ENCODE results near the gene DUS2. TPM values are rescaled to one million over a fixed set of nuclear protein-coding genes. Genes with fewer than 3 reads are reported as not detected.
"Not testable (repeated sequence)": the region's sequence is repeated elsewhere in the genome, so short reads cannot be mapped to it uniquely, and the experiment has no call there.

DUS2 gene
- total RNA-seq, 1 experiment from 2014 or later: 23.7 TPM

GRCh38 chr16:68090533-68090932 is 67.4 kb downstream of the DUS2 start:
- H3K27me3 ChIP-seq (ENCODE audit: low read length): no peaks in the 10 kb centered on the region
- H4K20me1 ChIP-seq (ENCODE audit: insufficient read depth, low read depth, low read length): peaks cover 33% of the 10 kb centered on the region
- H2AFZ ChIP-seq (ENCODE audit: low read length): no peak overlapping the region
- H3K27ac ChIP-seq (ENCODE audit: low read length): peak overlapping the region; percentile 94
- H3K9me3 ChIP-seq (ENCODE audit: low read length): no peaks in the 10 kb centered on the region
- H3K9ac ChIP-seq (ENCODE audit: low read length): peak overlapping the region; percentile 59
- no peaks in the 10 kb centered on the region for H3K9me2 ChIP-seq (replicated peaks; ENCODE audit: insufficient read depth, low read length)
- H3K4me3 ChIP-seq (ENCODE audit: low read length): peak overlapping the region; percentile 47
- H3K4me2 ChIP-seq (ENCODE audit: low read depth, low read length, poor library complexity, severe bottlenecking): peak overlapping the region; percentile 68
- H3K4me1 ChIP-seq (ENCODE audit: low read length): peaks cover 78% of the 10 kb centered on the region
- DNase-seq: peak; percentile 68
- no peaks in the 10 kb centered on the region for H3K36me3 ChIP-seq (ENCODE audit: insufficient read depth, low read length)
- H3K79me2 ChIP-seq (ENCODE audit: low read length): peaks cover 98% of the 10 kb centered on the region

- Histone ChIP-seq H3K79me2 (ENCODE audit: low read length) (peaks cover 98% of the 10 kb centered on the region), H3K27me3 (ENCODE audit: low read length) (no peaks in the 10 kb centered on the region), H4K20me1 (ENCODE audit: insufficient read depth, low read depth, low read length) (peaks cover 31% of the 10 kb centered on the region), H3K9ac (ENCODE audit: low read length) (peak overlapping the region; percentile 59; the same call in 1 of the 2 replicates), H3K36me3 (ENCODE audit: insufficient read depth, low read length) (no peaks in the 10 kb centered on the region), H3K9me2 (replicated peaks; ENCODE audit: insufficient read depth, low read length) (no peaks in the 10 kb centered on the region), H3K4me1 (ENCODE audit: low read length) (peaks cover 78% of the 10 kb centered on the region), H3K4me3 (ENCODE audit: low read length) (peak overlapping the region; percentile 47), H2AFZ (ENCODE audit: low read length) (no peak overlapping the region), H3K9me3 (ENCODE audit: low read length) (no peaks in the 10 kb centered on the region), H3K27ac (ENCODE audit: low read length) (peak overlapping the region; percentile 94), H3K4me2 (ENCODE audit: low read depth, low read length, poor library complexity, severe bottlenecking) (peak overlapping the region; percentile 68)
- DNase-seq: no peak
These were observed 68.5 kb downstream of the DUS2 start for GRCh38 chr16:68091380-68092261.

GRCh38 chr16:68092275-68092674 is 69.2 kb downstream of the DUS2 start:
- peaks cover 72% of the 10 kb centered on the region for H3K4me1 ChIP-seq (ENCODE audit: low read length)
- DNase-seq; H3K4me2 ChIP-seq (ENCODE audit: low read depth, low read length, poor library complexity, severe bottlenecking): not testable (repeated sequence)

GRCh38 chr16:68093816-68094613 is 70.9 kb downstream of the DUS2 start:
- H3K9ac ChIP-seq (ENCODE audit: low read length): peak overlapping the region; percentile 10
- peaks cover 58% of the 10 kb centered on the region for H3K4me1 ChIP-seq (ENCODE audit: low read length)
- peak; percentile 78 for DNase-seq
- H3K27me3 ChIP-seq (ENCODE audit: low read length): no peaks in the 10 kb centered on the region
- H2AFZ ChIP-seq (ENCODE audit: low read length): no peak overlapping the region
- no peaks in the 10 kb centered on the region for H3K36me3 ChIP-seq (ENCODE audit: insufficient read depth, low read length)
- peaks cover 99% of the 10 kb centered on the region for H3K79me2 ChIP-seq (ENCODE audit: low read length)
- no peaks in the 10 kb centered on the region for H3K9me3 ChIP-seq (ENCODE audit: low read length)
- no peaks in the 10 kb centered on the region for H3K9me2 ChIP-seq (replicated peaks; ENCODE audit: insufficient read depth, low read length)
- H3K4me3 ChIP-seq (ENCODE audit: low read length): no peak overlapping the region
- H4K20me1 ChIP-seq (ENCODE audit: insufficient read depth, low read depth, low read length): peaks cover 22% of the 10 kb centered on the region
- peak overlapping the region; percentile 59 for H3K27ac ChIP-seq (ENCODE audit: low read length)
- peak overlapping the region; percentile 40 for H3K4me2 ChIP-seq (ENCODE audit: low read depth, low read length, poor library complexity, severe bottlenecking)

More at GRCh38 chr16:68092275-68092674, 69.2 kb downstream of the DUS2 start:
- not testable (repeated sequence) for H3K4me3 ChIP-seq (ENCODE audit: low read length); H3K9ac ChIP-seq (ENCODE audit: low read length); H3K36me3 ChIP-seq (ENCODE audit: insufficient read depth, low read length); H2AFZ ChIP-seq (ENCODE audit: low read length); H3K9me2 ChIP-seq (replicated peaks; ENCODE audit: insufficient read depth, low read length); H3K9me3 ChIP-seq (ENCODE audit: low read length); H3K27me3 ChIP-seq (ENCODE audit: low read length)
- 0 out of 2 replicates have a peak overlapping the region, but pooled peaks have one; percentile 59 for H3K27ac ChIP-seq (ENCODE audit: low read length)
- H4K20me1 ChIP-seq (ENCODE audit: insufficient read depth, low read depth, low read length): peaks cover 26% of the 10 kb centered on the region
- peaks cover 98% of the 10 kb centered on the region for H3K79me2 ChIP-seq (ENCODE audit: low read length)

- Histone ChIP-seq H4K20me1 (ENCODE audit: insufficient read depth, low read depth, low read length) (peaks cover 20% of the 10 kb centered on the region), H3K4me3 (ENCODE audit: low read length) (no peak overlapping the region), H3K36me3 (ENCODE audit: insufficient read depth, low read length) (no peaks in the 10 kb centered on the region), H3K27me3 (ENCODE audit: low read length) (no peaks in the 10 kb centered on the region), H3K4me2 (ENCODE audit: low read depth, low read length, poor library complexity, severe bottlenecking) (peak overlapping the region; percentile 40), H2AFZ (ENCODE audit: low read length) (no peak overlapping the region), H3K9ac (ENCODE audit: low read length) (peak overlapping the region; percentile 10; the same call in 1 of the 2 replicates), H3K9me2 (replicated peaks; ENCODE audit: insufficient read depth, low read length) (no peaks in the 10 kb centered on the region), H3K27ac (ENCODE audit: low read length) (peak overlapping the region; percentile 32), H3K9me3 (ENCODE audit: low read length) (no peaks in the 10 kb centered on the region), H3K79me2 (ENCODE audit: low read length) (peaks cover 98% of the 10 kb centered on the region), H3K4me1 (ENCODE audit: low read length) (peaks cover 52% of the 10 kb centered on the region)
- no peak for DNase-seq
These were observed 71.5 kb downstream of the DUS2 start for GRCh38 chr16:68094614-68094934.

GRCh38 chr16:68096491-68096890 is 73.4 kb downstream of the DUS2 start:
- DNase-seq: no peak
- Histone ChIP-seq H3K4me3 (ENCODE audit: low read length) (no peak overlapping the region), H3K36me3 (ENCODE audit: insufficient read depth, low read length) (0 out of 2 replicates have a peak, but pooled peaks cover 4% of the 10 kb centered on the region), H3K9me2 (replicated peaks; ENCODE audit: insufficient read depth, low read length) (no peaks in the 10 kb centered on the region), H3K27me3 (ENCODE audit: low read length) (no peaks in the 10 kb centered on the region), H2AFZ (ENCODE audit: low read length) (no peak overlapping the region), H3K79me2 (ENCODE audit: low read length) (peaks cover 98% of the 10 kb centered on the region), H3K27ac (ENCODE audit: low read length) (no peak overlapping the region), H4K20me1 (ENCODE audit: insufficient read depth, low read depth, low read length) (peaks cover 13% of the 10 kb centered on the region), H3K4me2 (ENCODE audit: low read depth, low read length, poor library complexity, severe bottlenecking) (no peak overlapping the region), H3K9ac (ENCODE audit: low read length) (no peak overlapping the region), H3K9me3 (ENCODE audit: low read length) (no peaks in the 10 kb centered on the region), H3K4me1 (ENCODE audit: low read length) (peaks cover 33% of the 10 kb centered on the region)

GRCh38 chr16:68097088-68097487 is 74.0 kb downstream of the DUS2 start:
- Histone ChIP-seq H3K4me2 (ENCODE audit: low read depth, low read length, poor library complexity, severe bottlenecking) (no peak overlapping the region), H3K4me1 (ENCODE audit: low read length) (peaks cover 28% of the 10 kb centered on the region), H3K27ac (ENCODE audit: low read length) (no peak overlapping the region)

GRCh38 chr16:68097895-68098294 is 74.8 kb downstream of the DUS2 start:
- 0 out of 2 replicates have a peak, but pooled peaks cover 4% of the 10 kb centered on the region for H3K36me3 ChIP-seq (ENCODE audit: insufficient read depth, low read length)
- no peak overlapping the region for H3K27ac ChIP-seq (ENCODE audit: low read length)
- no peak for DNase-seq
- H3K9me3 ChIP-seq (ENCODE audit: low read length): no peaks in the 10 kb centered on the region
- H3K27me3 ChIP-seq (ENCODE audit: low read length): no peaks in the 10 kb centered on the region
- peaks cover 28% of the 10 kb centered on the region for H3K4me1 ChIP-seq (ENCODE audit: low read length)
- peaks cover 10% of the 10 kb centered on the region for H4K20me1 ChIP-seq (ENCODE audit: insufficient read depth, low read depth, low read length)
- H3K9ac ChIP-seq (ENCODE audit: low read length): no peak overlapping the region
- H3K79me2 ChIP-seq (ENCODE audit: low read length): peaks cover 98% of the 10 kb centered on the region
- no peak overlapping the region for H2AFZ ChIP-seq (ENCODE audit: low read length)
- no peak overlapping the region for H3K4me3 ChIP-seq (ENCODE audit: low read length)
- no peak overlapping the region for H3K4me2 ChIP-seq (ENCODE audit: low read depth, low read length, poor library complexity, severe bottlenecking)
- H3K9me2 ChIP-seq (replicated peaks; ENCODE audit: insufficient read depth, low read length): no peaks in the 10 kb centered on the region

More at GRCh38 chr16:68097088-68097487, 74.0 kb downstream of the DUS2 start:
- Histone ChIP-seq H3K4me3 (ENCODE audit: low read length) (no peak overlapping the region), H3K9me2 (replicated peaks; ENCODE audit: insufficient read depth, low read length) (no peaks in the 10 kb centered on the region), H3K9ac (ENCODE audit: low read length) (no peak overlapping the region), H2AFZ (ENCODE audit: low read length) (no peak overlapping the region), H3K27me3 (ENCODE audit: low read length) (no peaks in the 10 kb centered on the region), H4K20me1 (ENCODE audit: insufficient read depth, low read depth, low read length) (peaks cover 13% of the 10 kb centered on the region), H3K36me3 (ENCODE audit: insufficient read depth, low read length) (0 out of 2 replicates have a peak, but pooled peaks cover 4% of the 10 kb centered on the region), H3K79me2 (ENCODE audit: low read length) (peaks cover 98% of the 10 kb centered on the region), H3K9me3 (ENCODE audit: low read length) (no peaks in the 10 kb centered on the region)
- DNase-seq: no peak
